GM18867 (cell line): ENCODE data around the gene EIF3B.
"Not testable (repeated sequence)": the region's sequence is repeated elsewhere in the genome, so short reads cannot be mapped to it uniquely, and the experiment has no call there.

ENCODE experiments used
- ATAC-seq: cut with Tn5 transposase; IDR thresholded peaks from one replicate; pipeline ENCODE4 v1.9.1; 2021; ENCODE audit warnings: mild to moderate bottlenecking, moderate library complexity; ENCODE audit not compliant: unreplicated experiment

Gene EIF3B

GRCh38 chr7:2354186-2354938 is at the start of gene EIF3B:
EIF3B (plus strand) TSS chr7:2354827; CDS start chr7:2354922, 95 bp downstream.
- ATAC-seq = peak; percentile 82

GRCh38 chr7:2305258-2305657 is 49.4 kb upstream of the EIF3B start:
- ATAC-seq = not testable (repeated sequence)

- no peak for ATAC-seq
Observed at GRCh38 chr7:2306688-2307087, 47.9 kb upstream of the EIF3B start.

- peak; percentile 55 for ATAC-seq
Observed at GRCh38 chr7:2307690-2308107, 46.9 kb upstream of the EIF3B start.

- no peak for ATAC-seq
Observed at GRCh38 chr7:2309889-2310331, 44.7 kb upstream of the EIF3B start.

- ATAC-seq = peak; percentile 32
Observed at GRCh38 chr7:2312267-2312929, 42.2 kb upstream of the EIF3B start.

GRCh38 chr7:2313450-2314208 is 41.0 kb upstream of the EIF3B start:
- ATAC-seq = no peak

GRCh38 chr7:2314209-2314955 is 40.2 kb upstream of the EIF3B start, which contains the start of gene SNX8:
SNX8 (minus strand) TSS chr7:2314441; CDS start chr7:2314421, 20 bp downstream.
- peak; percentile 73 for ATAC-seq

GRCh38 chr7:2314956-2315530 is 39.6 kb upstream of the EIF3B start:
- ATAC-seq = not testable (repeated sequence)

GRCh38 chr7:2315787-2316186 is 38.8 kb upstream of the EIF3B start:
- ATAC-seq = no peak

GRCh38 chr7:2316578-2316977 is 38.0 kb upstream of the EIF3B start:
- no peak for ATAC-seq

- ATAC-seq = no peak
Observed at GRCh38 chr7:2317556-2318293, 36.9 kb upstream of the EIF3B start.

- no peak for ATAC-seq
Observed at GRCh38 chr7:2321020-2321419, 33.6 kb upstream of the EIF3B start.

- no peak for ATAC-seq
Observed at GRCh38 chr7:2325162-2325561, 29.5 kb upstream of the EIF3B start.

- ATAC-seq = no peak
Observed at GRCh38 chr7:2326951-2327350, 27.7 kb upstream of the EIF3B start.

- no peak for ATAC-seq
Observed at GRCh38 chr7:2330493-2330892, 24.1 kb upstream of the EIF3B start.

GRCh38 chr7:2331707-2332106 is 22.9 kb upstream of the EIF3B start:
- ATAC-seq = no peak

- ATAC-seq = not testable (repeated sequence)
Observed at GRCh38 chr7:2332606-2333231, 21.9 kb upstream of the EIF3B start.

GRCh38 chr7:2336626-2337299 is 17.9 kb upstream of the EIF3B start:
- ATAC-seq = no peak
